HCT116 (cell line): ENCODE measurements around the gene MVK. TPM values are rescaled to one million over a fixed set of nuclear protein-coding genes. Genes with fewer than 3 reads are reported as not detected.
A peak's percentile ranks its signal among the peaks of the same experiment; 100 is the strongest.

ENCODE experiments used
- ATAC-seq: fragments of 200-7000 bp; cut with Tn5 transposase; 2 replicates; pipeline ENCODE4 v1.9.1; 2020; ENCODE audit warnings: mild to moderate bottlenecking, moderate library complexity
- BruUV-seq: library from RNA; stranded (reverse); fragments of 400-500 nt; replicated peaks from 2 replicates; lab custom pipeline; 2021; lab: Mats Ljungman, UMichigan
- CTCF ChIA-PET: fragments of 300-600 bp; sonication (Branson Sonifier 250); formaldehyde crosslinking; loops from one replicate; lab custom pipeline; 2021; ENCODE audit warnings: antibody characterized with exemption; lab: Charles Lee
- POLR2A ChIA-PET: fragments of 300-600, 350-600 bp; sonication (Branson Sonifier 250); formaldehyde crosslinking; loops from one replicate; lab custom pipeline; 2021; ENCODE audit warnings: antibody characterized with exemption; lab: Charles Lee
- RAD21 ChIA-PET, 2 experiments: fragments of 300-600 bp; sonication (Branson Sonifier 250); formaldehyde crosslinking; loops; one replicate each; lab custom pipeline; 2023; ENCODE audit warnings: low total read pairs in 2 of 2; ENCODE audit not compliant: uncharacterized antibody in 2 of 2, unreplicated experiment in 2 of 2, low non-redundant PET in 1 of 2; lab: Charles Lee
- DNase-seq: peaks from one replicate; pipeline ENCODE4 v3.0.0-alpha.2; 2010; ENCODE audit warnings: low read depth, low spot score
- H2AFZ ChIP-seq: fragments of 200-600 bp; shearing (Covaris generic), sonication (generic); 2 replicates; pipeline ENCODE4 v1.6.1; 2017; ENCODE audit warnings: low read depth, mixed run types, mixed read lengths, antibody characterized with exemption, low read length; ENCODE audit not compliant: poor library complexity, severe bottlenecking
- H3K27ac ChIP-seq: 2 replicates; pipeline ENCODE4 v1.5.1; 2012; ENCODE audit warnings: low read depth, low read length
- H3K27me3 ChIP-seq: fragments of 200-600 bp; sonication (generic); 2 replicates; pipeline ENCODE4 v1.6.1; 2016; ENCODE audit warnings: mixed run types, low read length, mixed read lengths; ENCODE audit not compliant: insufficient read depth
- H3K36me3 ChIP-seq, 2 experiments: fragments of 200-500 bp in 1 of 2; fragments of 200-600 bp in 1 of 2; sonication (Bioruptor generic) in 1 of 2; sonication (generic) in 1 of 2; 2 replicates each; pipeline versions ENCODE4 v1.5.1 to v1.6.1; 2014 to 2016; ENCODE audit warnings: low read length in 2 of 2, inconsistent platforms in 1 of 2, mixed read lengths in 1 of 2, mixed run types in 1 of 2; ENCODE audit not compliant: insufficient read depth in 2 of 2, control insufficient read depth in 1 of 2
- H3K4me1 ChIP-seq, 2 experiments: fragments of 200-600 bp in 1 of 2; sonication (generic) in 1 of 2; 2 replicates each; pipeline versions ENCODE4 v1.5.1 to v1.6.1; 2012 to 2017; ENCODE audit warnings: low read length in 2 of 2, inconsistent platforms in 1 of 2, mild to moderate bottlenecking in 1 of 2, mixed read lengths in 1 of 2, mixed run types in 1 of 2, moderate library complexity in 1 of 2; ENCODE audit not compliant: insufficient read depth in 2 of 2, control insufficient read depth in 1 of 2
- H3K4me2 ChIP-seq: fragments of 200-600 bp; sonication (generic); 2 replicates; pipeline ENCODE4 v1.6.1; 2017; ENCODE audit warnings: mixed run types, low read length, mixed read lengths
- H3K4me3 ChIP-seq, 2 experiments: fragments of 200-600 bp in 1 of 2; sonication (generic) in 1 of 2; replicated peaks in 1 of 2; 2 replicates each; pipeline ENCODE4 v1.5.1; 2011 to 2016; ENCODE audit warnings: low read length in 2 of 2, control low read depth in 1 of 2, low read depth in 1 of 2, mild to moderate bottlenecking in 1 of 2, mixed read lengths in 1 of 2, mixed run types in 1 of 2
- H3K79me2 ChIP-seq: fragments of 200-600 bp; sonication (generic); 2 replicates; pipeline ENCODE4 v1.6.1; 2017; ENCODE audit warnings: mild to moderate bottlenecking, mixed run types, low read length, moderate library complexity, mixed read lengths; ENCODE audit not compliant: insufficient read depth
- H3K9ac ChIP-seq: fragments of 200-600 bp; sonication (generic); 2 replicates; pipeline ENCODE4 v1.6.1; 2016; ENCODE audit warnings: low read length, mixed read lengths
- H3K9me2 ChIP-seq: fragments of 200-600 bp; sonication (generic), shearing (Covaris generic); 2 replicates; pipeline ENCODE4 v1.6.1; 2017; ENCODE audit warnings: mixed run types, mild to moderate bottlenecking, moderate library complexity; ENCODE audit not compliant: insufficient read depth
- H3K9me3 ChIP-seq, 2 experiments: fragments of 200-500 bp in 1 of 2; fragments of 200-600 bp in 1 of 2; sonication (Bioruptor generic) in 1 of 2; sonication (generic) in 1 of 2; 2 replicates each; pipeline ENCODE4 v1.6.1; 2014 to 2017; ENCODE audit warnings: low read length in 2 of 2, mixed read lengths in 2 of 2, inconsistent platforms in 1 of 2, low read depth in 1 of 2, mild to moderate bottlenecking in 1 of 2, mixed run types in 1 of 2, moderate library complexity in 1 of 2; ENCODE audit not compliant: control insufficient read depth in 1 of 2, insufficient read depth in 1 of 2
- H4K20me1 ChIP-seq: fragments of 200-600 bp; sonication (generic), shearing (Covaris generic); 2 replicates; pipeline ENCODE4 v1.6.1; 2017; ENCODE audit warnings: mixed run types, mild to moderate bottlenecking, moderate library complexity; ENCODE audit not compliant: insufficient read depth
- ATF3 ChIP-seq: IDR thresholded peaks from 2 replicates; pipeline ENCODE4 v1.6.1; 2012
- CBX3 ChIP-seq: IDR thresholded peaks from 2 replicates; pipeline ENCODE4 v1.6.1; 2012; ENCODE audit warnings: low read depth
- CEBPB ChIP-seq: IDR thresholded peaks from 2 replicates; pipeline ENCODE4 v1.6.1; 2012; ENCODE audit warnings: low read depth
- ELF1 ChIP-seq: IDR thresholded peaks from 2 replicates; pipeline ENCODE4 v1.6.1; 2012; ENCODE audit warnings: low read depth, borderline replicate concordance
- FOSL1 ChIP-seq: IDR thresholded peaks from 2 replicates; pipeline ENCODE4 v1.6.1; 2012; ENCODE audit warnings: low read depth
- MAX ChIP-seq: IDR thresholded peaks from 2 replicates; pipeline ENCODE4 v1.6.1; 2012
- POLR2A ChIP-seq: IDR thresholded peaks from 2 replicates; pipeline ENCODE4 v1.7.0; 2011; ENCODE audit warnings: borderline replicate concordance; ENCODE audit not compliant: insufficient read depth, insufficient read length; ENCODE audit errors: extremely low read depth
- SIN3A ChIP-seq: IDR thresholded peaks from 2 replicates; pipeline ENCODE4 v1.6.1; 2012; ENCODE audit warnings: low read depth
- SP1 ChIP-seq: IDR thresholded peaks from 2 replicates; pipeline ENCODE4 v1.6.1; 2012; ENCODE audit warnings: low read depth
- SRF ChIP-seq: IDR thresholded peaks from 2 replicates; pipeline ENCODE4 v1.6.1; 2012; ENCODE audit warnings: low read depth
- YY1 ChIP-seq: IDR thresholded peaks from 2 replicates; pipeline ENCODE4 v1.6.1; 2011; ENCODE audit warnings: low read length, low read depth, moderate library complexity, mild to moderate bottlenecking; ENCODE audit not compliant: insufficient replicate concordance; ENCODE audit errors: extremely low read depth
- intact Hi-C: fragments of 100-400 bp; cut with micrococcal nuclease; formaldehyde crosslinking; loops from 2 replicates; pipeline ENCODE4 v1.10.0; 2022
- total RNA-seq: library from RNA; stranded (reverse); gene quantifications from one replicate; pipeline ENCODE4 v1.2.1, GENCODE V29; 2021; ENCODE audit not compliant: unreplicated experiment

The MVK gene
- total RNA-seq, 1 experiment from 2014 or later = 17.3 TPM

- ChIA-PET RAD21 (no interaction called here), POLR2A (no interaction called here), CTCF (no interaction called here)
- Histone ChIP-seq H3K9ac (no peak overlapping the region), H4K20me1 (no peaks in the 10 kb centered on the region), H3K4me1 (peaks cover 11 to 19% of the 10 kb centered on the region in 2 experiments), H3K79me2 (no peaks in the 10 kb centered on the region), H3K36me3 (peaks cover 6 to 9% of the 10 kb centered on the region in 2 experiments; a peak in 1 of 4 replicates), H3K4me2 (peak overlapping the region; percentile 49; the same call in 1 of the 2 replicates), H2AFZ (no peak overlapping the region), H3K27ac (peak overlapping the region; percentile 48; the same call in 1 of the 2 replicates), H3K9me2 (no peaks in the 10 kb centered on the region), H3K4me3 (no peak overlapping the region), H3K9me3 (no peaks in the 10 kb centered on the region), H3K27me3 (no peaks in the 10 kb centered on the region)
- DNase-seq (no peak), ATAC-seq (0 out of 2 replicates have a peak, but pooled peaks have one; percentile 3)
- intact Hi-C loops = no loop called here
- BruUV-seq = no TSS peak
- no peak for TF ChIP-seq SP1
- TF ChIP-seq CEBPB = no peak
- no peak for TF ChIP-seq ATF3
- no peak for TF ChIP-seq ELF1
- no peak for TF ChIP-seq FOSL1
Measured at GRCh38 chr12:109581334-109581691, 7.7 kb downstream of the MVK start.

- ChIA-PET CTCF (interaction anchor here (1.4 kb wide), 1 partner anchor 10 kb away, joined by 3 read pairs; no protein-coding TSS in a partner anchor), RAD21 (no interaction called here), POLR2A (no interaction called here)
- Histone ChIP-seq H3K9ac (no peak overlapping the region), H3K4me2 (peak overlapping the region; percentile 49), H3K27ac (peak overlapping the region; percentile 48), H3K36me3 (peaks cover 6 to 9% of the 10 kb centered on the region in 2 experiments; a peak in 1 of 4 replicates), H3K27me3 (no peaks in the 10 kb centered on the region), H4K20me1 (no peaks in the 10 kb centered on the region), H3K4me3 (no peak overlapping the region), H3K79me2 (no peaks in the 10 kb centered on the region), H3K9me2 (no peaks in the 10 kb centered on the region), H3K9me3 (no peaks in the 10 kb centered on the region), H3K4me1 (peaks cover 11 to 23% of the 10 kb centered on the region in 2 experiments), H2AFZ (no peak overlapping the region)
- TF ChIP-seq CBX3 (no peak), SRF (no peak), MAX (0 out of 2 replicates have a peak, but pooled peaks have one; percentile 25), POLR2A (no peak), ATF3 (no peak), SIN3A (no peak), YY1 (no peak), CEBPB (no peak)
- BruUV-seq = no TSS peak
- no peak for DNase-seq
- ATAC-seq = peak; percentile 87
- intact Hi-C loops = no loop called here
Measured at GRCh38 chr12:109581856-109582255, 8.3 kb downstream of the MVK start.
